ENCODE data around the gene CSHL1.
"Not testable (repeated sequence)": the region's sequence is repeated elsewhere in the genome, so short reads cannot be mapped to it uniquely, and the experiment has no call there.

CSHL1 gene

DNA sequence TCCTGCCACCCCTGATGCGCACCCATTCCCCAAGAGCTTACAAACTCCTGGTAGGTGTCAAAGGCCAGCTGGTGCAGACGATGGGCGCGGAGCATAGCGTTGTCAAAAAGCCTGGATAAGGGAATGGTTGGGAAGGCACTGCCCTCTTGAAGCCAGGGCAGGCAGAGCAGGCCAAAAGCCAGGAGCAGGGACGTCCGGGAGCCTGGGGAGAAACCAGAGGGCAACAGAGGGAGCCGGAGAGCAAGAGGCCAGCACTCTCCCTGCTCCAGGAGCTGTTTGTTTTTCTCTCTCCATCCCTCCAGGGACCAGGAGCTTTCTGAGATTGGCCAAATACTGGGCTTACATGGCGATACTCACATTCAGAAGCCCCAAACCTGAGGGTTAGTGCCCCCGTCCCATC lies 7.2 kb upstream of the CSHL1 start:
- Mint-ChIP-seq H3K9me3 (no peaks in the 10 kb centered on the region), H3K4me3 (no peak overlapping the region), H3K27me3 (no peaks in the 10 kb centered on the region), H3K36me3 (ENCODE audit: low read depth) (no peaks in the 10 kb centered on the region), H3K4me1 (peaks cover 19% of the 10 kb centered on the region), H3K27ac (no peak overlapping the region)
- ATAC-seq (no peak), DNase-seq (no peak)

DNA sequence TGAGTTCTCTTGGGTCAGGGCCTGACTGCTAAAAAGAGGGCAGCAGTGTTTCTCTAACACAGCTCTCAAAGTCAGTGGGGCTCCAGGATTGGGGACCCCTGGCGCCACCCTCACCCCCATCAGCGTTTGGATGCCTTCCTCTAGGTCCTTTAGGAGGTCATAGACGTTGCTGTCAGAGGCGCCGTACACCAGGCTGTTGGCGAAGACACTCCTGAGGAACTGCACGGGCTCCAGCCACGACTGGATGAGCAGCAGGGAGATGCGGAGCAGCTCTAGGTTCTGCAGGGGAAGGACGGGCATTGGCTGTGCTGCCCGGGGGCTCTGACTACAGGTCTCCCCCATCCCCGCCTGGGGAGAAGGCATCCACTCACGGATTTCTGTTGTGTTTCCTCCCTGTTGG lies 6.6 kb upstream of the CSHL1 start:
- ATAC-seq = no peak
- Mint-ChIP-seq H3K27ac (no peak overlapping the region), H3K9me3 (no peaks in the 10 kb centered on the region), H3K36me3 (ENCODE audit: low read depth) (no peaks in the 10 kb centered on the region), H3K4me1 (peaks cover 22% of the 10 kb centered on the region), H3K4me3 (no peak overlapping the region), H3K27me3 (no peaks in the 10 kb centered on the region)
- DNase-seq = no peak

DNA sequence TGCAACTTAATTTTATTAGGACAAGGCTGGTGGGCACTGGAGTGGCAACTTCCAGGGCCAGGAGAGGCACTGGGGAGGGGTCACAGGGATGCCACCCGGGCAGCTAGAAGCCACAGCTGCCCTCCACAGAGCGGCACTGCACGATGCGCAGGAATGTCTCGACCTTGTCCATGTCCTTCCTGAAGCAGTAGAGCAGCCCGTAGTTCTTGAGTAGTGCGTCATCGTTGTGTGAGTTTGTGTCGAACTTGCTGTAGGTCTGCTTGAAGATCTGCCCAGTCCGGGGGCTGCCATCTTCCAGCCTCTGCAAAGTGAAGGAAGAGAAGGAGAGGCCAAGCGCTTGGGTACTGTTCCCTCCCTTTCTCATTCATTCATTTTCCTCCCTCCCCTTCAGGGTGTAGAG lies 6.1 kb upstream of the CSHL1 start:
- not testable (repeated sequence) for H3K9me3 Mint-ChIP-seq; H3K27ac Mint-ChIP-seq; H3K4me3 Mint-ChIP-seq; ATAC-seq; H3K36me3 Mint-ChIP-seq (ENCODE audit: low read depth); H3K27me3 Mint-ChIP-seq; DNase-seq
- peaks cover 24% of the 10 kb centered on the region for H3K4me1 Mint-ChIP-seq

DNA sequence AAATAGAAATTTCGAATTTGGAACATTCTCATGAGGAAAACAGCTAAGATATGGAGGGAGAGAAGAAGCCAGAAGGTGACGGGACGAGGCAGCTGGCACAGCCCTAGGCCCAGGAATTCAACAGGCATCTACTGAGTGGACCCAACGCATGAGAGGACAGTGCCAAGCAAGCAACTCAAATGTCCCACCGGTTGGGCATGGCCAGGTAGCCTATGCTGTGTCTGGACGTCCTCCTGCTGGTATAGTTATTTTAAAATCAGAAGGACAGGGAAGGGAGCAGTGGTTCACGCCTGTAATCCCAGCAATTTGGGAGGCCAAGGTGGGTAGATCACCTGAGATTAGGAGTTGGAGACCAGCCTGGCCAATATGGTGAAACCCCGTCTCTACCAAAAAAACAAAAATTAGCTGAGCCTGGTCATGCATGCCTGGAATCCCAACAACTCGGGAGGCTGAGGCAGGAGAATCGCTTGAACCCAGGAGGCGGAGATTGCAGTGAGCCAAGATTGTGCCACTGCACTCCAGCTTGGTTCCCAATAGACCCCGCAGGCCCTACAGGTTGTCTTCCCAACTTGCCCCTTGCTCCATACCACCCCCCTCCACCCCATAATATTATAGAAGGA lies 5.6 kb upstream of the CSHL1 start:
- no peaks in the 10 kb centered on the region for H3K36me3 Mint-ChIP-seq (ENCODE audit: low read depth)
- H3K27me3 Mint-ChIP-seq = no peaks in the 10 kb centered on the region
- DNase-seq = no peak
- H3K9me3 Mint-ChIP-seq = no peaks in the 10 kb centered on the region
- no peak overlapping the region for H3K4me3 Mint-ChIP-seq
- no peak for ATAC-seq
- peaks cover 21% of the 10 kb centered on the region for H3K4me1 Mint-ChIP-seq
- no peak overlapping the region for H3K27ac Mint-ChIP-seq

DNA sequence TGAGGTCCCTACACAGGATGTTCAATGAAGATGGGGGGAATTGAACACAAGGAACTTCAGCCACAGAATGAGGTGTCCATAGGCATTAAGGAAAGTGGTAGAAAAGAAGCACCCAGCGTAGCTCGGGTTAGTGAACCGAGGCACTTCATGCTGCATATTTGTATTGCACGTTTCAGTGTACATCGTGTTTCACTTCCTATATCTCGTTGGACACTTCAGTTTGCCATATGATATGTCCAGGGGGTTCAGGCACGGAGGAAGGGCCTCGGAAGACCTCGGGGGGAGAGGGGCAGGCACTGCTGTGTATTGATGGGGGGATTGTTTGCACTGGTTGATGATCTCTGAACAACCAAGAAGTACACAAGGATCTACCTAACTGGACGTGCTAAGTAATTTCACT lies 4.7 kb upstream of the CSHL1 start:
- ATAC-seq = not testable (repeated sequence)

DNA sequence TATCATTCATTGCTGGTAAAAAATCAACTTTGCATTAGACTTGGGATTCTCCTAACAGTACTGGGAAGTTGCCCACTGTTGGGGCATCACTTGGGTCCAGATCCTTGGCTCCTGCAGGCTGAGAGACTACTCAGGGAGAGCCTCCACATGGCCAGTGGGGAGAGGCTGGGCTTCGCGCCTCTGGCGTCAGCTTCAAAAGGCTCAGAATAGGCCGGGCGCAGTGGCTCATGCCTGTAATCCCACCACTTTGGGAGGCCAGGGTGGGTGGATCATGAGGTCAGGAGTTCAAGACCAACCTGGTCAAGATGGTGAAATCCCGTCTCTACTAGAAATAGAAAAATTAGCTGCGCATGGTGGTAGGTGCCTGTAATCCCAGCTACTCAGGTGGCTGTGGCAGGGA lies 3.4 kb upstream of the CSHL1 start:
- H3K36me3 Mint-ChIP-seq (ENCODE audit: low read depth) = no peaks in the 10 kb centered on the region
- H3K27me3 Mint-ChIP-seq = no peaks in the 10 kb centered on the region
- peaks cover 13% of the 10 kb centered on the region for H3K4me1 Mint-ChIP-seq
- DNase-seq (no peak), ATAC-seq (no peak)
- H3K4me3 Mint-ChIP-seq = no peak overlapping the region
- H3K9me3 Mint-ChIP-seq = no peaks in the 10 kb centered on the region
- H3K27ac Mint-ChIP-seq = no peak overlapping the region

More for the DNA sequence above, 4.7 kb upstream of the CSHL1 start:
- not testable (repeated sequence) for H3K27me3 Mint-ChIP-seq; H3K27ac Mint-ChIP-seq; DNase-seq; H3K4me3 Mint-ChIP-seq; H3K9me3 Mint-ChIP-seq; H3K36me3 Mint-ChIP-seq (ENCODE audit: low read depth)
- peaks cover 21% of the 10 kb centered on the region for H3K4me1 Mint-ChIP-seq

DNA sequence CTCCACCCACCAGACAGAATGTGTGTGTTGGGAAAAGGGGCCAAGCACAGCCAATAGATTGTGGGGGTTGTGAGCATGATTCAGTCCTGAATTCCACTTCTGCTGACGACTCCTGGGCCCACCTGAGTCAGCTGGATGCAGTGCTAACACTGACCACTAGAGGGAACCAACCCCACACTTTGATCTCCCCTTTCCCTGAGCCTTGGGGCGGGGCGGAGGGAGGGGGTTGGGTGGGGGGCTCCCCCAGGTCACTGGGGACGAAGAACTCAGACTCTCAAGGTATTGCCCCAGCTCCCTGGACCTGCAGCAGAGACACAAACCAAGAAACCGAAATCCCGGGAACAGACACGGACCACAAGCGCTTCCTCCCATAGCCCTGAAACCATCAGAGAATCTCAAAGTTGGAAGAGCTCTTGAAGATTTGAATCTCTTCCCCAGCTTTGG lies 621 bp upstream of the CSHL1 start:
- peaks cover 7% of the 10 kb centered on the region for H3K4me1 Mint-ChIP-seq
- DNase-seq = peak; percentile 75
- peak; percentile 42 for ATAC-seq
- no peak overlapping the region for H3K4me3 Mint-ChIP-seq
- no peak overlapping the region for H3K27ac Mint-ChIP-seq
- no peaks in the 10 kb centered on the region for H3K36me3 Mint-ChIP-seq (ENCODE audit: low read depth)
- H3K27me3 Mint-ChIP-seq = no peaks in the 10 kb centered on the region
- H3K9me3 Mint-ChIP-seq = no peaks in the 10 kb centered on the region

DNA sequence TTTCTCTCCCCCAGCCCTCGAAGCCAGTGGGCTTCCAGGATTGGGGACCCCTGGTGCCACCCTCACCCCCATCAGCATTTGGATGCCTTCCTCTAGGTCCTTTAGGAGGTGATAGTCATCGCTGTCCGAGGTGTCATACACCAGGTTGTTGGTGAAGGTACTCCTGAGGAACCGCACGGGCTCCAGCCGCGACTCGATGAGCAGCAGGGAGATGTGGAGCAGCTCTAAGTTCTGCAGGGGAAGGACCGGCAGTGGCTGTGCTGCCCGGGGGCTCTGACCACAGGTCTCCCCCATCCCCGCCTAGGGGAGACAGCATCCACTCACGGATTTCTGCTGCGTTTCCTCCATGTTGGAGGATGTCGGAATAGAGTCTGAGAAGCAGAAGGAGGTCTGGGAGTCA lies 962 bp downstream of the CSHL1 start:
- ATAC-seq (no peak), DNase-seq (no peak)
- no peaks in the 10 kb centered on the region for H3K27me3 Mint-ChIP-seq
- H3K27ac Mint-ChIP-seq = no peak overlapping the region
- H3K4me3 Mint-ChIP-seq = no peak overlapping the region
- H3K9me3 Mint-ChIP-seq = no peaks in the 10 kb centered on the region
- no peaks in the 10 kb centered on the region for H3K36me3 Mint-ChIP-seq (ENCODE audit: low read depth)
- peaks cover 7% of the 10 kb centered on the region for H3K4me1 Mint-ChIP-seq

DNA sequence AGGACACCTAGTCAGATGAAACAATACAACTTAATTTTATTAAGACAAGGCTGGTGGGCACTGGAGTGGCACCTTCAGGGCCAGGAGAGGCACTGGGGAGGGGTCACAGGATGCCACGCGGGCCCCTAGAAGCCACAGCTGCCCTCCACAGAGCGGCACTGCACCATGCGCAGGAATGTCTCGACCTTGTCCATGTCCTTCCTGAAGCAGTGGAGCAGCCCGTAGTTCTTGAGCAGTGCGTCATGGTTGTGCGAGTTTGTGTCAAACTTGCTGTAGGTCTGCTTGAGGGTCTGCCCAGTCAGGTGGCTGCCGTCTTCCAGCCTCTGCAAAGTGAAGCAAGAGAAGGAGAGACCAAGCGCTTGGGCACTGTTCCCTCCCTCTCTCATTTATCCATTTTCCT lies 1.5 kb downstream of the CSHL1 start:
- not testable (repeated sequence) for DNase-seq; H3K4me1 Mint-ChIP-seq; H3K36me3 Mint-ChIP-seq (ENCODE audit: low read depth); H3K9me3 Mint-ChIP-seq; ATAC-seq; H3K27me3 Mint-ChIP-seq; H3K4me3 Mint-ChIP-seq; H3K27ac Mint-ChIP-seq

DNA sequence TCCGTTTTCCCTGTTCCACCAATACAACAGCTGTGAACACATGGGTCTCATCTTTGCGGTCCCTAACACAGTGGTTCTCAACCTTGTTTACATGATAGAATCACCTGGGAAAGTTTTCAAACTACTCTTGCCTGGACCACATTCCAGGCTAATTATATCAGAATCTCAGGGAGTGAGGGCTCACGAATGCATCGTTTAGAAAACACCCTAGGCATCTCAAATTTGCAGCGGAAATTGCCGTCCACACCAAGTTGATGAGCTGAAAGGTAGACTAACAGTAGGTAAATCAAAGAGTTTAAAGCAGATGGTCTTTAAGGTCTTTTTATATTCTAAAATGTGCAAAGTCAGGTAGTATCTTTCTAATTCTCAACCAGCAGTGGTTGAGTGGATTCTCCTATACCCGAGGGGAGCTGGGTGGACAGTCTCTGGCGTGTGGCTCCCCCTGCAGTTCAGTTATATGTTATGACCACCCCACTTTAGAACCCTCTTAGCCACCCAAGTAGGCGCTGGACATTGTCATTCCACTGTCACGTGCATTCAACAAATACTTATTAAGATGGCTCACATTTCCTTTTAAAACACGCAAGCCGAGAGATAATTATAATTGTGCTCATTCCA lies 3.8 kb downstream of the CSHL1 start:
- not testable (repeated sequence) for H3K36me3 Mint-ChIP-seq (ENCODE audit: low read depth); H3K27ac Mint-ChIP-seq; ATAC-seq; H3K9me3 Mint-ChIP-seq; DNase-seq; H3K27me3 Mint-ChIP-seq; H3K4me3 Mint-ChIP-seq; H3K4me1 Mint-ChIP-seq

DNA sequence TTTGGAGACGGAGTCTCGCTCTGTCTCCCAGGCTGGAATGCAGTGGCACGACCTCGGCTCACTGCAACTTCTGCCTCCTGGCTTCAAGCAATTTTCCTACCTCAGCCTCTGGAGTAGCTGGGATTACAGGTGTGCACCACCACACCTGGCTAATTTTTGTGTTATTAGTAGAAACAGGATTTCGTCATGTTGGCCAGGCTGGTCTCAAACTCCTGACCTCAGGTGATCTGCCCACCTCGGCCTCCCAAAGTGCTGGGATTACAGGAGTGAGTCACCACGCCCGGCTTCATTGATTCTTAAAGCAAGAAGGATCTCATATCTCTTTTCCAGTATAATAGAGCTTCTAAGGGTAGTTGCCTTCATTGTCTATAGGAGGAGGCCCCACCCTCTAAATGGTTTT lies 6.3 kb downstream of the CSHL1 start:
- H3K27me3 Mint-ChIP-seq; H3K4me1 Mint-ChIP-seq; H3K36me3 Mint-ChIP-seq (ENCODE audit: low read depth); H3K4me3 Mint-ChIP-seq; DNase-seq; H3K27ac Mint-ChIP-seq; ATAC-seq; H3K9me3 Mint-ChIP-seq: not testable (repeated sequence)

DNA sequence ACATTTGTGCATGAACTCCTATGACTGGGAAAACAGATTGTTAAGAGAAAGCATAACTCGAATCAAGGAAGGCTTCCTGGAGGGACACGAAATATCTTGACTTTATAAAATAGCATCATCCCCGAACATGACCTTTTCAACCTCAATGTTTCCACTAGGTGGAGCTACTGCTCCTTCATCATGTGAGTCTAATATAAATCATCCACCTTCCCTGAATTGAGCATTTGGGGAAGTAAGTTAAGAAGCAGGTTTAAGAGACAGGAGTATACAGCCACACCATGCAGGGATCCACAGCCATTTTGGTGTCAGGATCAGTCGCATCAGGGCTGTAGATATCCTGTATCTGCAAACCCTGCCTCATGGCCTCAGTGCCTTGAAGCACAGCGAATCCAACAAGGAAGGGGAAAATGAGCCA lies 7.3 kb downstream of the CSHL1 start:
- H3K27me3 Mint-ChIP-seq; H3K4me3 Mint-ChIP-seq; H3K36me3 Mint-ChIP-seq (ENCODE audit: low read depth); H3K9me3 Mint-ChIP-seq; DNase-seq: not testable (repeated sequence)
- H3K4me1 Mint-ChIP-seq = peaks cover 12% of the 10 kb centered on the region
- H3K27ac Mint-ChIP-seq = peak overlapping the region; percentile 62
- peak; percentile 64 for ATAC-seq

DNA sequence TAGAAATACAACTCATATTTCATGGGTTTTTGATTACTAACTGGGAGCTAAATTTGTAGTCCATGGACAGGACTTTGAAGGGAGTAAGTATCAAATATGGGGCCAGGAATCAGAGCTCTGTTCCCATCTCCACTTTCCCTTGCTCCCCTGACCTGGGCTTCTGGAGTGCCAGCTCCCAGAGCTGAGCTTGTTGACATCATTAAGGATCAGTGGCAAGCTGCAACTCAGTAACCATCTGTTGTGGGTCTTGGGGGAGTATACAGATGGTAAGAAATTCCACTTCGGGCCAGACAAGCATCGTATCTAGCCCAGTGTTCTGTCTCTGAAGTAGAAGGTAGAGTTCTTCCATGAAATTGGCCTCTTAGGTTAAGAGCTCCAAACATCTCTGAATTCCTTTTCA lies 9.1 kb downstream of the CSHL1 start:
- ATAC-seq; H3K4me3 Mint-ChIP-seq; H3K9me3 Mint-ChIP-seq; DNase-seq; H3K27me3 Mint-ChIP-seq; H3K27ac Mint-ChIP-seq; H3K36me3 Mint-ChIP-seq (ENCODE audit: low read depth): not testable (repeated sequence)
- H3K4me1 Mint-ChIP-seq = peaks cover 12% of the 10 kb centered on the region

DNA sequence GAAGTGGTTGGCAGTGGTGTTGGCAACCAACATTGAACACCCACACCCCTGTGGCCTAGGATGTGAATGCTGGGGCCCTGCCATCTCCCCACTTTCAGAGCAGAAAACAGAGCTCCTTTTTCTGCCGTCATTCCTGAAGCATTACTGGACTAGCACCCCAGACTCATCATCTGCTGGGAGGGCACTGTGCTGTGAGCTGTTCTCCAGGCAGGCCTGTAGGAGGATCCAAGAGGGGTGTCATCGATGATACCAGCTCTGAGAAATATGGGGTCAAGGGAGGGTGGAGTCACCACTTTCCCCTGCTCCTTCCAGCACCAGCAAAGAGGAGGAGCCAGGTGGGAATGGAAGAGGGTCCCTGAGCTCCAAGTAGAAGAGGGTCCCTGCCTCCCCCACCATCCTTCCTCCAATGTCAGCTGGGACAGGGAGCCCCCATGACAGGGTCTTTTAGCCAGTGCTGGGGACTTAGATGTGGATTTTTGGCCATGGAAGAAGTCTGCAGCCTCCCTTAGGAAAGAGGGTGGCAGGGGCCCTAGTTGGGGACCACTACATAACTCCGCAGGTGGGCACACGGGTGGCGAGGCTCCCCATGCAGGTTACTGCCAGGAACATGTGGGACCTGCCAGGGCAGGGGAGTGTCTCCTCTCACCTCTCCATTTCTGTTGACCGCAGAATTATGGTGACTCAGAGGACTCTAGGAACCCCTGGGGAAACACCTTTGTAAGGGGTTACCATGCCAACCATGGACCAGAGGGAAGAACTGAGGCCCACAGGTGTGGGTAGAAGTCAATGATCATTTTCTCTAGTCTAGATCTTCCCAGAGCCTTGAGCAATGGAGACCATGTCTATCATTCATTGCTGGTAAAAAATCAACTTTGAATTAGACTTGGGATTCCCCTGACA lies 11.9 kb downstream of the CSHL1 start:
- H3K27ac Mint-ChIP-seq; H3K4me3 Mint-ChIP-seq; DNase-seq; H3K27me3 Mint-ChIP-seq; H3K9me3 Mint-ChIP-seq; H3K36me3 Mint-ChIP-seq (ENCODE audit: low read depth): not testable (repeated sequence)
- peak; percentile 77 for ATAC-seq
- peaks cover 12% of the 10 kb centered on the region for H3K4me1 Mint-ChIP-seq

Data from activated naive CD8-positive, alpha-beta T cell treated with anti-CD3 and anti-CD28 coated beads, Interleukin-2, amount 50 U/mL, for 24 hours (primary cell).